Left cardiac atrium (tissue), 4 donors: ENCODE measurements around the gene TUBB3. TPM values are rescaled to one million over a fixed set of nuclear protein-coding genes. Genes with fewer than 3 reads are reported as not detected.
A peak's percentile ranks its signal among the peaks of the same experiment; 100 is the strongest.
"Not testable (repeated sequence)": the region's sequence is repeated elsewhere in the genome, so short reads cannot be mapped to it uniquely, and the experiment has no call there.

Source experiments
- ATAC-seq, 2 donors: fragments of 200-7000 bp; cut with Tn5 transposase; one replicate each; pipeline ENCODE4 v1.9.1; 2020; ENCODE audit warnings: mild to moderate bottlenecking in 2 of 2, moderate library complexity in 2 of 2
- DNase-seq: peaks from one replicate; pipeline ENCODE4 v3.0.0-alpha.2; 2020
- intact Hi-C, 2 donors: fragments of 100-400 bp; cut with DNase I; formaldehyde crosslinking; loops; one replicate each; pipeline versions ENCODE4 v1.14.1 to v1.15.1; 2022 to 2023
- total RNA-seq, 2 donors: library from RNA; stranded (reverse); fragmentation: NEBNext Ultra II Directional; extraction: Animal tissue kit (Norgen Biotek cat#: 25700); gene quantifications; one replicate each; pipeline ENCODE4 v1.2.1, GENCODE V29; 2021
- donor health status: DM: no; HTN: yes; CAD: no.
- donor health status: DM: no; HTN: yes; CAD: no; lungs with severe emphysema.
- donor health status: DM: yes; HTN: yes; CAD: no.
- donor health status: Dilated cardiomyopathy.

The TUBB3 gene
- total RNA-seq, 2 donors from 2014 or later = 3.9 to 8.8 TPM

DNA sequence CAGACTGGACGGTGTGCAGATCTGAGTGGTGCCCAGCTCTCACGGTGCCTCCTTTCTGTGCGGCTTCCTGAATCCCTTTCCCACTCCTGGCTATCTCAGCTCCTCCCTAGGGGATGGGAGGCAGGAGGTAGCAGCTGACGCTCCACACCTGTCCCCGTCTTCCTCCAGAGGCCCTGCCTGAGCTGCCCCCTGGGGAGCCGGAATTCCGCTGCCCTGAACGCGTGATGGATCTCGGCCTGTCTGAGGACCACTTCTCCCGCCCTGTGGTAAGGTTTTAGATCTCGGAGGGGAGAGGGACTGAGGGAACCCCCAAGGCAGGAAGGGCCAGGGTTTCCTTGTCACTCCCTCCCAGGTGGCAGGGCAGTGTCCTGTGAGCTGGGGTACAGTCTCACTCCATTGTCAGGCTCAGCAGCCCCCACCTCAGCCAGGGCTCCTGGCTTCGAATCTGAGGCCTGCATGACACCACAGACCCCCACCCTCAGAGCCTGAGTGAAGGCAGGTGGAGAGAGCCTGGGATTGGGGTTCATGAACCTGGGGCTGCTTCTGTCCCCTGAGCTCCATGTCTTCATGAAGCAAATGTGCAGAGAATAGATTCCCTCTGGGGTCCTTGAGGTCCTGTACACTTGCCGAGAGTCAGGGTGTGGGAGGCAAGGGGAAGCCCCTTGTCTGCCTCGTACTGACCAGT is 32.0 kb downstream of the TUBB3 start:
- intact Hi-C loops = no loop called here
- DNase-seq (no peak), ATAC-seq (no peak)

DNA sequence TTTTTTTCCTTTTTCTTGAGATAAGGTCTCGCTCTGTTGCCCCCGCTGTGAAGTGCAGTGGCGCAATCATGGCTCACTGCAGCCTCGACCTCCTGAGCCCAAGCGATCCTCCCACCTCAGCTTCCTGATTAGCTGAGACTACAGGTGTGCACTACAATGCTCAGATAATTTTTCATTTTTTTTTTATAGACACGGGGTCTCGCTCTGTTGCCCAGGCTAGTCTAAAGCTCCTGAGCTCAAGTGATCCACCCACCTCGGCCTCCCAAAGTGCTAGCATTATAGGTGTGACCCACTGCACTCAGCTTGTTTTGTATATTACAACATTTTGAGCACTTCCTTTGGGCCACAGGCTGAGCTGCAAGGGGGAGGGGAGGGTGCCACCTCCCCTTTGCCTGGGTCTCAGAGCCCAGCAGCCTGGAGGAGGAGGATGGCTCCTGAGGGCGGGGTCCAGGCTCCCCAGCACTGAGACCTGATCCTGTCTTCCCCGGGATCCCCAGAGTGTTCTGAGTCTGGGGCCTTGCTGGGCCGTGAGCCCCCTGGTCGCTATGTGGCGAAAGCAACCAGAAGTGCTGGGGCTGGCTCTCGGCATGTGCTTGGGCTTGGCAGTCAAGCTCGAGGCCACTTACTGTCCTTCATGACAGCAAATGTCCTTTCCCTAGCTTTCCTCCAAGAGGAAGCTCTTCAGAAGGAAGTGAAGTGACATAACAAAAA is 33.5 kb downstream of the TUBB3 start:
- intact Hi-C loops = no loop called here
- ATAC-seq = peak in 1 of 2 donors; percentile 12

DNA sequence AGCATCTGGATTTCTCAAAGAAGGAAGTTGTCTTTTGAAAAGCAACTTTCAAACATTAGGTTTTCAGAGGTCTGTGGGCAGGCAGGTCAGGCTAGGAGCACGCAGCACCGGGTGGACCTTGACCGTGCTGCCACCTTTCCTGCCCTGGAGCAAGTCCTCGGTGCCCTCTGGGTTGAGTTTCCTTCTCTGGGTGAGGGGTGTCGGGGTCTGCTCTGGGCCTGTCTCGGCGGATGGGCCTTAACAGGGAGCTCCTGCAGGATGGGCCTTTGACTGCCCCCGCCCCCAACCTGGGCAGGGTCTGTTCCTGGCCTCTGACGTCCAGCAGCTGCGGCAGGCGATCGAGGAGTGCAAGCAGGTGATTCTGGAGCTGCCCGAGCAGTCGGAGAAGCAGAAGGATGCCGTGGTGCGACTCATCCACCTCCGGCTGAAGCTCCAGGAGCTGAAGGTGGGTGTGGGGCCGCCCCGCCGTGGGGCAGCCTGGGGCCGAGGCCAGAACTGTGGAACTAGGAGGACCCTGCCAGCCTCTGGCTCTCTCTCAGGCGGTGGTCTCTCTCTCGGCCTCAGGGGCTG is 34.2 kb downstream of the TUBB3 start:
- peak in 1 of 2 donors; percentile 4 for ATAC-seq
- DNase-seq = no peak
- intact Hi-C loops = no loop called here

More for the DNA sequence above, 33.5 kb downstream of the TUBB3 start:
- DNase-seq = no peak

DNA sequence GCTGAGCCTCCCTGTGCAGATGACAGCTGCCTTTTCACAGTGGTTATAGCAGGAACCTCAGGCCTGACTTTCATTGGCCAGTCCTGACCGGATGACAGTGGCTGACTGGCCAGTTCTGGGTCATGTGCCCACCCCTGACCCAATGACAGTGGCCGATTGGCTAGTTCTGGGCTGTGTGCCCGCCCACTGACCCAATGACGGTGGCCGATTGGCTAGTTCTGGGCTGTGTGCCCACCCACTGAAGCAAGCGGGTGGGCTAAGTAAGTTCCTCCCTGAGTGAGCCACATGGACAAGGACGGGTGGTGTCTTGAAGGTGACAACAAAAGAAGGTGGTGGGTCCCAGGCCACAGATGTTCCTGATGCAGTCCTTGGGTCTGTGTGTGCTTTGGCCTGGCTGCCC is 34.9 kb downstream of the TUBB3 start:
- ATAC-seq (peak; percentile 53 to 69), DNase-seq (peak; percentile 47)
- intact Hi-C loops = no loop called here

DNA sequence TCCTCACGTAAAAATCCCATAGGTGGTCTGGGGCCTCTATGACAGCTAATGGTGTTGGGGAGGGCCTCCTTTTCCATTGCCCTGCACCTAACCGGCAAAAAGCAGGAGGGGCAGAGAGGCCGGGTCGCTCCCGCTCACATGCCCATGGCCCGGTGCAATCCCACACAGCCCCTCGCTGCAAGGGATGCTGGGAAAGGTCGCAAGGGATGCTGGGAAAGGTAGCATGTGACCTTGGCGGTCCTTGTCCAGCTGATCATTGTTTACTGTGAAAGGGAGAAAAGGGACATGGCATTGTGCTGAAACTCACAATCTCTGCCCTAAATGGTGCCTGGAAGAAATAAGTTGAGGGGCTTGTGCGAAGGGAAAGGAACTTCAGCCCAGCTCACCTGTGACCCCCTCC is 35.5 kb downstream of the TUBB3 start:
- intact Hi-C loops = no loop called here
- DNase-seq (no peak), ATAC-seq (no peak)

DNA sequence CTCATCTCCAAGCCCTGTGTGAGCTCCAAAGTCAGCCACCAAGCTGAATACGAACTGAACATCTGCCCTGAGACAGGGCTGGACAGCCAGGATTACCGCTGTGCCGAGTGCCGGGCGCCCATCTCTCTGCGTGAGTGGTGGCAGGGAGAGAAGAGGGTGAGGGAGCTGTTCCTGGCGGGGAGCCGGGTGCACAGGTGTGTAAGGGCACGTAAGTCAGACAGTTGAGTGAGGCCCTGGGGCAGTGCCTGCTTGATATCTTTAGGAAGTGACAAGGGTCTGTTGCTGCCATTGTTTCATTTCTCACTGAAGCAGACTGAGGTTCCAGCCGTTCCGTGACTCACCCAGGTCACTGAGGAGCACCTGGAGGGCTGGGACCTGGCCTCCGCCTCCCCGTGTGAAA is 37.8 kb downstream of the TUBB3 start:
- ATAC-seq (no peak), DNase-seq (no peak)

DNA sequence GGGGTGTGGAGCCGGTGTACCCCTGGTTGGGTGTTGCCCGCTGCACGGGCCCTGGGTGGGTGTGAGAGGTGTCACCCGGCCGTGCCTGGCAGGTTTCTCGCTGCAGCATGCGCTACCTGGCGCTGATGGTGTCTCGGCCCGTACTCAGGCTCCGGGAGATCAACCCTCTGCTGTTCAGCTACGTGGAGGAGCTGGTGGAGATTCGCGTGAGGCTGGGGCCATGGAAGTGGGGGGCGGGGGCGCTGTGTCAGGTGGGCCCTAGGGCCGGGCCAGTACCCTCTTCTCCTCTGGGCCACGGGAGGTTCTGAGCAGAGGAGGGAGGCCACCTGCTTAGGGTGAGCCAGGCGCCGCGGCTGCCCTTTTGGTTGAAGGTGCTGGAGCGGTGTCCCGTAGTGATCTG is 38.8 kb downstream of the TUBB3 start:
- DNase-seq (no peak), ATAC-seq (no peak)
- intact Hi-C loops = no loop called here

More for the DNA sequence above, 37.8 kb downstream of the TUBB3 start:
- intact Hi-C loops = no loop called here

DNA sequence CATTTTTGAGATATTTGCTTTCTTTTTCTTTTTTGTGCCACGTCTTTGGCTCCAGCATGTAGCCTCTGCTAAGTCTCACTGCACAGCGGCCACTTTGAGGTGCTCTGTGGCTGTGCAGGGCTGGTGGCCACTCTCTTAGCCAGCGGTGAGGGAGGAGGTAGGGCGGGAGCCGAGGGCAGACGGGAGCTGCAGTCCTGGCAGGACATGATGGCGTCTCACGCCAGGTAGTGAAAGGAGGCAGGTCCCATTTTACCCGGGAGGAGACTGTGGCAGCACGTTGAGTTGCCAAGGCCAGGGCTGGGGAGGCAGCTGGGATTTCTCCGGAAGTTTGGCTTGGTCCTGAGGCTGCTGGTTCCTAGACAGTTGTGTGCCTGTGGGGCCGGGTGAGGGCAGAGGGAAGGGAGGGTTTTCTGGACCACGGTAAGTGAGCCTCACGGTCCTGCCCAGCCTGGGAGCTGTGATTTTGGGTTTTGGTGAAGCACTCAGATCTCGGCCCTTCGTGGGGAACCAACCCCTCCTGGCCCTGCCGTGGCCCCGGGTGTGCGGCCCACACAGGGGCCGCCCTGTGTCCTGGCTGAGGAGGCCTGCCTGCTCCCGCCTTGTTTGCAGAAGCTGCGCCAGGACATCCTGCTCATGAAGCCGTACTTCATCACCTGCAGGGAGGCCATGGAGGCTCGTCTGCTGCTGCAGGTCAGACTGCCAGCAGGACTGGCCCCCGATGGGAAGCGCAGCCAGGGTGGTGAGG is 39.8 kb downstream of the TUBB3 start:
- ATAC-seq = no peak
- DNase-seq = no peak
- intact Hi-C loops = no loop called here

DNA sequence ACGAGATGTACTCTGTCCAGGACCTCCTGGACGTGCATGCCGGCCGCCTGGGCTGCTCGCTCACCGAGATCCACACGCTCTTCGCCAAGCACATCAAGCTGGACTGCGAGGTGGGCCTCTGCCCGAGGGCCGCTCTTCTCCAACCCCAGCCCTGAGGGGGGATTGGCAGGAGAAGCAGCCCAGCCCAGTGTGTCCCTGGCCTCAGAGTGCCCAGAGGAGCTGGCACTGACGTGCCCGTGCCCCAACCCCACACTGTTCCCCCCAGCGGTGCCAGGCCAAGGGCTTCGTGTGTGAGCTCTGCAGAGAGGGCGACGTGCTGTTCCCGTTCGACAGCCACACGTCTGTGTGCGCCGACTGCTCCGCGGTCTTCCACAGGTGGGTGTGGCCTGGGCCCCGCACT is 41.1 kb downstream of the TUBB3 start:
- DNase-seq (no peak), ATAC-seq (no peak)
- intact Hi-C loops = no loop called here

DNA sequence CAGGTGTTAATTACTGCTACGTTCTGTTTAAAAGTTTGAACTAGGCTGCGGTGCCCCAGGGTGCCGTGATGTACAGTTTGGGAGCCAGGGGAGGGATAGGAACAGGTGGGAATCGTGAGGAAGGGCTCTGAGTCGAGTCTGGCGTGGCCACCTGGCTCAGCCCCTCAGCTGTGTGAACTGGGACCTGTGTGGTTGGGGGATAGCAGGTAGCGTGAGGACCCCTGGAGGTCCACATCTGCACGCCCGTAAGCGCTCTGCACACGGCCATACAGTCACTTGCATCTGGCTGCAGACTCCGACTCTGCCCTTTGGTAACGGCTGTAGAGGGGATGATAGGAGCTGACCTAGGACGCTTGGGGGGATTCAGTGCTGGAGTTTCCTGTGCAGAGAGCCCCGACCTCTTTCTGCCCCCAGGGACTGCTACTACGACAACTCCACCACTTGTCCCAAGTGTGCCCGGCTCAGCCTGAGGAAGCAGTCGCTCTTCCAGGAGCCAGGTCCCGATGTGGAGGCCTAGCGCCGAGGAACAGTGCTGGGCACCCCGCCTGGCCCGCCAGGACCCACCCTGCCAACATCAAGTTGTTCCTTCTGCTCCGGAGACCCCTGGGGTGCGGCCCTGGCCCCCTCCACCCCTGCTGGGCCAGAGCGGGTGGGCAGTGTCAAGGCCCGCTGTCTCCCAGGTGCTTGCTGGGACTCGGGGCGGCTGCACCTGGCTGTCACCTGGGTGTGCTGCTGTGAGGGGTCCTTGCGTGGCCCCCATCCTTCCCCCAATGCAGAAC is 42.5 kb downstream of the TUBB3 start:
- DNase-seq (no peak), ATAC-seq (no peak)
- intact Hi-C loops = no loop called here

DNA sequence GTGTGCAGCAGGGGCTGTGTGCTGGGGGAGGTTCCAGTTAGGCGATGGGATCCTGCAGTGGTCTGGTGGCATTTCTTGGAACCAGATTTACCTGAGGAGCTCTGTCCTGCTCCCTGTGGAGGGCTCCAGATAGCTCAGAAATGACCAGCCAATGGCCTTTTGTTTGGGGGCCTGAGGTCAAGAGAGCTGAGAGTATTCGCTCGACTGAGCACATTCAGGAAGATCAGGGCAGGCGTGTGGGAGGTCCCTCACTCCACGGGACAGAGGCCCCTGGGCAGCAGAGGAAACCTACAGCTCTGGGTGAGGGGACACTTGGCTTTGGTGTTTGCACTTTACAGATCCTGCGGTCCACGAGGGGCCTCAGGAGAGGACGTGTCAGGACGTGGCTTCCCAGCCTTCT is 43.6 kb downstream of the TUBB3 start:
- no peak for ATAC-seq
- DNase-seq = no peak
- intact Hi-C loops = no loop called here

DNA sequence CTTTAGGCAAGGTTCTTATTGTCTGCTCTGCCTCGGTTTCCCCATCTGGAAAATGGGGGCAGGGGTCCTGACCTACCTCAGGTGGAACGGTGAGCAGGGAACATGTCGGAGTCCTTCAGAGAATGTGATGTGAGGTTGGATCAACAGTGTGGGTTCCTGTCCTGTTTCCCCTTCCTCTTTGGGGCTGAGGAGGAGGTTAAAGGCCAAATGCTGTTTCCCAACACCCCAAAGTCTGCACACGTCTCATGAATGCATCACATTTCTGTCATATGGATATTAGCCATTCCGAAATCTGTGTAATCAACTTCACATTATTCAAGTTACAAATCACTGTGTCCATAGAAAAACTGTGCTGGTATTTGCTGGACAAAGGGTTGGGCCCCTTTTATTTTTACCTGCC is 44.3 kb downstream of the TUBB3 start:
- ATAC-seq, DNase-seq, intact Hi-C loops: not testable (repeated sequence)

DNA sequence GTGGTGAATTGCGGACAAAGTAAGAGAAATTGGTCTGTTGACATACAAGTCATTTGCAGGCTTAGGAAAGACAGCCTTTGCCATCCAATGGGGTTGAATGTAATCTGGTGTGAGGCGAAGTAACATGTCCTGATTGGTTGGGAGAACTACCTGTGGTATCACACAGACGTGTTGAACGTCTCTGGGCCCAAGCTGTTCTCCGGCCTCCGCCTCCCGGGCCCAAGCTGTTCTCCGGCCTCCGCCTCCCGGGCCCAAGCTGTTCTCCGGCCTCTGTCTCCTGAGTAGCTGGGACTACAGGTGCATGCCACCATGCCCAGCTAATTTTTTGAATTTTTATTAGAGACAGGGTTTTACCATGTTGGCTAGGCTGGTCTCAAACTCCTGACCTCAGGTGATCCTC is 44.9 kb downstream of the TUBB3 start:
- ATAC-seq, DNase-seq, intact Hi-C loops: not testable (repeated sequence)

DNA sequence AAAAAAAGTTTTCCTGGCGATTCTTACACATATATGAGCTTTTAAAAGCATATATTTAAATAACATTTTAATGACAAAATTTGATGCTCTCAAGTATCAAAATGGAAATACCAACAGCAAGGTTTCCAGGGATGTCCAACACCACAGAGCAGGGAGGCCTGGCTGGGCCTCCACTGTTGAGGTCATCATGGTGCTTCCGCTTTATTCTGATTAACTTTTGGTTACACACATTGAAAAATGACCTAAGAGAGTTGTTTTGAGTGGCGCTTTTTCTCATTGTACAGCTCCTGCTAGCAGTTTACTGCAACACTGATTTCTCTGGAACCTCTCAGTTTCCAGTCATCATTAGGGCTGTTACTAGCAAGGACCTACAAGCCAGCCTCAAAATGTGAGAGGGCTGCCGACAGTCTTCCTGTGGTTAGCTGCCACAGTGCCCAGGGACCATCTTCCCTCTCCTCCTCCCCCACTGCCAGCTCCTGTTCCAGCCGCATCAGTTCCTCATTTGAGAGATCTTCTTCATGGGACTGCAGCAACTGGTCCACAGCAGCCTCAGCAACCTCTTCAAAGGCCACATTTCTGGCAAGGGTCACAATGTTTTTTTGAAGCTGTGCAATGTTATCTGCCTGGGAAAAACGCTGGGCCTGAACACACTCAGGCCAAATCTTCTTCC is 46.7 kb downstream of the TUBB3 start:
- ATAC-seq (no peak), DNase-seq (no peak)
- intact Hi-C loops = no loop called here

DNA sequence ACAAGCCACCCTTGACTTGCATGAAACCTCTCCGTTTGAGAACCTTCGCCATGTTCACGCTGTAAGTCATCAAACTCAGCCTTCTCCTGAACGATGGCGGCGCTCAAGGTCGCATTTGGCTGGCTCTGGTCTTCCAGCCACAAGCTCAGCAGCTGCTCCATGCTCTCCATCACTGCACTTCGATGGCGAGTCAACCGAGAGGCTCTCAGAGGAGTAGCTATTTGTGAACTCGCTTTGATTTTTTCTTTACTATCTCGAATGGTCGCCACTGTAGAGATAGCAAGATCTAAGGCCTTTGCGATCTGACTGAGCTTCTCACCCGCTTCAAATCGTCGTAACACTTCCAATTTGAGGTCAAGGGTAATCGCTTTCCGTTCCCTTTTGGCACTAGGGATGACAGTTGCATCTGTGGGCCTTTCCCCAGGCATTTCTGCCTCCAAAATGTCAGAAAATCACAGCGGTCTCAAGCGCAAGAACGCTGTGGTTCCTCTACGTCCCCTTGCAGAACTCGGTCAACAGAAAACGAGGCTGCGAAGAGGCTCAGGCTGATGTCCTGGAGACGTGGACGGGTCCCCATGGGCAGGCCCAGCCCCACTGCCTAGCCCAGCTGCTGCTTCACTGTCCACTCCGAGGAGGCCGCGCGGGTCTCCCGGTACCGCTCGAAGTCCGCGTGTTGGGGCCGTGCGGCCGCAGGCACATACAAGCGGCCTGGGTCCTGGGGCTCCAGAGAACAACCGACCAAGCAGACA is 48.5 kb downstream of the TUBB3 start:
- intact Hi-C loops = no loop called here
- ATAC-seq (peak; percentile 20 to 52), DNase-seq (no peak)

DNA sequence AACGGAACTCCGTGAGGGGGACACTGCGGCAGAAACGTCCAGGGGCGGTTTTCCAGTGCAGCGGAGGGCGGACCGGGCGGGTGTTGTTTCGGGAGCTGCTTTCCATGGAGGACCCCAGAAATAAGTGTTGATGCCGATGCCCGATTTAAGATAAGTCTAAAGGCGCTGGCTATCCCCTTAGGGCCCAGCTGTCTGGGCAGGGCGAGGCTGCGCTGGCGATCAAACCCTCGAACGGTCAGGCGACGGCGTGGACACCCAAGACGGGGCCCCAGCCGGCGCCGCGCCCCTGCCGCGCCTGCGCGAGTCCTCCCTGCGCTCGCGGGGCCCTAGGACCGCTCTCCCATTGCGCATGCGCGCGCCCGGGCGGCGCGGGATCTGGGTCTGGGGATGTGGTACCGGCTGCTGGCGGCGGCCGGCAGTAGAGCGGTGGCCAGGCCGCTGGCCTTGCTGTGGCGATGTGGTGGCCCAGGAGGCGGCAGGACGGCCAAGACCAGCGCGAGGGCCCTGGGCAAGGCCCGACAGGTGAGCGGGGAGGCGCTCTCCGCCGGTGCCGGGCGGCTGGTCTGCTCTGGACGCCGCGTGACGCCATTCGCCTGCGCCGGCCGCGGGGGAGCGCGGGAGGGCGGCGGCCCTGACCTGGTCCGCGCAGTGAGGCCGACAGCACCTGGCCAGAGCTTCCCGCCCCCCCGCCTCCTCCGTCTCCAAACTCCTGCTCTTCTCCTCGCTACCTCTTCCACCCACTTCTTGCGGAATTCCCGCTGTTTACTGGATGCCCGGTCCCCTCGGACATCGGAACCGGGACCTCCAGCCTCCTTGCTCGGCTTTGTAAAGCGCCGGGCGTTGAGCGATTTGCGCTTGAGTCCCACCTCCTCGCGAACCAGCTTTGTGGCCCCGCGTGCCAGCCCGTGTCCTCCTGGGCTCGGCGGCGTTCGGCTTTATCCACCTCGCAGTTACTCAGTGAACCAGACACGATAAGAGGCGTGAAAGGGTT is 49.4 kb downstream of the TUBB3 start:
- ATAC-seq (peak; percentile 97 to 98), DNase-seq (peak; percentile 93)
- intact Hi-C loops = no loop called here

DNA sequence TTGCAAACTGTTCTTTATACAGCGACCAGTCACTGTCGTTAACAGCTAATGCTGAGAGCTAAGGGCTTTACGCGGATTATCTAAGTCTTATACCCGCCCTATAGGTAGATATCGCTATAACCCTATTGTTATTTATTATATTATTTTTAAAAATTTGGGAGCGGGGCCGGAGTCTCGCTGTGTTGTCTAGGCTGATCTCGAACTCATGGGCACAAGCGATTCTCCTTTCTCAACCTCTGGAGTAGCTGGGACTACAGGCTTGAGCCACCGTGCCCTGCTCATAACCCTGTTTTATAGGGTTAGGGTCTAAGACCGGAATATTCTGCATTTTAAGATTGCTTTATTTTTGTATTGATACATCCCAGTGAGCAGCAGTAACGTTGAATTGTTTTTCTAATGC is 50.1 kb downstream of the TUBB3 start:
- intact Hi-C loops = no loop called here
- DNase-seq (no peak), ATAC-seq (no peak)
